Gastroesophageal sphincter (tissue), 3 donors: ENCODE results near the gene OR11L1.

Experiments used
- POLR2A ChIP-seq, 2 donors: fragments of 450-650 bp; IDR thresholded peaks; one replicate each; pipeline ENCODE4 v1.6.1; 2017; ENCODE audit warnings: antibody characterized with exemption in 2 of 2, mild to moderate bottlenecking in 2 of 2, moderate library complexity in 1 of 2
- TF ChIP-seq, protein P1 (sequence below), 4 experiments: fragments of 200-600 bp in 2 of 4; fragments of 450-650 bp in 2 of 4; sonication (generic) in 1 of 4; IDR thresholded peaks; one replicate each; pipeline ENCODE4 v1.5.1; 2017 to 2019; ENCODE audit warnings: antibody characterized with exemption in 4 of 4, mild to moderate bottlenecking in 2 of 4, moderate library complexity in 2 of 4

DNA sequence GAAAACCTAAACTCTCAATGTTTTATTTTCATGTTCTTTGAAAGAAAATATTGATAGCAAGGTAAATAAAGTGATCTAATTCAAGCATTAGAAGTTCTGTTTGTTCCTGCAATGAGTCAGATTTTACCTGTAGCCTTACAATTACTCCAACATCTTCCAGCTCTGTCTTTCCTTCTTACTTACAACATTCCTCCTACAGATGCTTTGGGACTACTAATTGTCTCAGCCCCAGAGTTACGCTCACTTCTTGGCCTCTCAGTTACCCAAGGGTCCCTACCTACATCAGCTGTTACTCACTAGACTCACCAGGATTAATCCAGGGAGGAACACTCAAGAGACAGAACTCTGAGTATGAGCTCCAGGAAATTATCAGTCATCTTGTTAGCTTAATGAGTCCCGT lies 44.2 kb downstream of the OR11L1 start:
- TF ChIP-seq, protein P1, sequence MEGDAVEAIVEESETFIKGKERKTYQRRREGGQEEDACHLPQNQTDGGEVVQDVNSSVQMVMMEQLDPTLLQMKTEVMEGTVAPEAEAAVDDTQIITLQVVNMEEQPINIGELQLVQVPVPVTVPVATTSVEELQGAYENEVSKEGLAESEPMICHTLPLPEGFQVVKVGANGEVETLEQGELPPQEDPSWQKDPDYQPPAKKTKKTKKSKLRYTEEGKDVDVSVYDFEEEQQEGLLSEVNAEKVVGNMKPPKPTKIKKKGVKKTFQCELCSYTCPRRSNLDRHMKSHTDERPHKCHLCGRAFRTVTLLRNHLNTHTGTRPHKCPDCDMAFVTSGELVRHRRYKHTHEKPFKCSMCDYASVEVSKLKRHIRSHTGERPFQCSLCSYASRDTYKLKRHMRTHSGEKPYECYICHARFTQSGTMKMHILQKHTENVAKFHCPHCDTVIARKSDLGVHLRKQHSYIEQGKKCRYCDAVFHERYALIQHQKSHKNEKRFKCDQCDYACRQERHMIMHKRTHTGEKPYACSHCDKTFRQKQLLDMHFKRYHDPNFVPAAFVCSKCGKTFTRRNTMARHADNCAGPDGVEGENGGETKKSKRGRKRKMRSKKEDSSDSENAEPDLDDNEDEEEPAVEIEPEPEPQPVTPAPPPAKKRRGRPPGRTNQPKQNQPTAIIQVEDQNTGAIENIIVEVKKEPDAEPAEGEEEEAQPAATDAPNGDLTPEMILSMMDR (IDR thresholded peaks at IDR 0.05) = no peak
- TF ChIP-seq POLR2A (IDR thresholded peaks at IDR 0.05) = no peak
